Coronary artery (tissue), 2 donors: ENCODE measurements around the gene DPEP1.

ENCODE experiments used
- DNase-seq: peaks from one replicate; pipeline ENCODE4 v3.0.0-alpha.2; 2017; ENCODE audit warnings: low spot score
- H3K27ac ChIP-seq, 2 donors: fragments of 200-600 bp; sonication (generic); one replicate each; pipeline ENCODE4 v1.5.1; 2016 to 2019
- H3K4me3 ChIP-seq: fragments of 200-600 bp; sonication (generic); 2 replicates; pipeline ENCODE4 v1.5.1; 2016; ENCODE audit warnings: mild to moderate bottlenecking, moderate library complexity
- CTCF ChIP-seq: fragments of 200-600 bp; sonication (generic); IDR thresholded peaks from one replicate; pipeline ENCODE4 v1.5.1; 2019; ENCODE audit warnings: antibody characterized with exemption

DPEP1 gene

DNA sequence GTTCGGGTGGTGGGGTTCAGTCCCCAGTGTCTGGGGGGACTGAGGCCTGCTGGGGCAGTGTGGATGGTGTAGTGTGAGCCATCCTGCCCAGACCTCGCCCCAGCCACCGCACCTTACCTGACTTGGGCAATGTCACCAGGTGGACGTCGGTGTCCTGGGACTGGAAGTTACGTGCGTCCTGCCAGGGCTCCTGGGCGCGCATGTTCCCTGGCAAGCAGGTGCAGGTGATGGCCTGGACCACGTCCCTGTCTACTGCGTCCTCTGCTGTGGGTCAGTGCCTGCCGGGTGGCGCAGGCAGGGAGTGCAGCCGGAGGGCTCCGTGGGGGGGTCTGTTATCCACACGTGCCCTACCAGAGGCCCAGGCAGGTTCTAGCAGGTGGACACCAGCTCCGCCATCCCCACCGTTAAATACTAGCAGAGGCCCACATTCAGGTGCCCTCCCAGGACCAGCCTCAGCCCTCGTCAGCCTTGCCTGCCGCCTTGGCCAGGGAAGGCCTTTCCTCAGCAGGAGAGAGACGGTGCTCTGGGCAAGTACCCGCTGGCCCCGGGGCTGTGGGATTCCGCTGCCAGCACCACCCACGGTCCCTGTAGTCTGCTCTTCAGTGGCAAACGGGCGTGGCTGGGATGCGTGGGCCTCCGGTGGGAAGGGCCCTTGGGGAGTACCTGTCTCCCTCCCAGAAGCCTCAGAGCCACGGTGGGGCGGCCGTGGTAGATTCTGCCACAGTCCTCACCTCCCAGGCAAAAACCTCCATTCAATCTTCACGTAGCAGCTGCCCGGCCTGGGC, 8.1 kb upstream of the DPEP1 start:
- no peak overlapping the region for H3K27ac ChIP-seq
- TF ChIP-seq CTCF = no peak
- DNase-seq = no peak
- no peak overlapping the region for H3K4me3 ChIP-seq

DNA sequence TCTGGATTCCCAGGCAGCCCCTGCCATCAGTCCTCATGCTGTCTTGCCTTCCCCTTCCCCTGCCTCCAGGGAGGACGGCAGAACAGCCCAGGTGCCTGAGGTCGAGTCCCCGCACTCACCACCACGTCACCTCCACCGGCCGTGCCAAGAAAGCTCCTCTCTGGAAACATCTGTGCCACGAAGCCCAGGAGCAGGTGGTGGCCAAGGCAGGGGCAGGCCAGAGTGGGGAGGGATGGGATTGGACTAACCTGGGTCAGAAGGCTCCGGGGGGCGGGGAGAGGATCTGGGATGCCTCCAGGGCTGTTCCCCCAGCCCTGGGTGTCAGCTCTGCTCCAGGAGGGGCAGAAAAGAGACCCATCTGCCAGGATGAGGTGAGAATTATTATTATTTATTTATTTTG, 7.4 kb upstream of the DPEP1 start:
- Histone ChIP-seq H3K4me3 (no peak overlapping the region), H3K27ac (no peak overlapping the region)
- DNase-seq = no peak
- no peak for TF ChIP-seq CTCF

- TF ChIP-seq CTCF = no peak
- Histone ChIP-seq H3K4me3 (no peak overlapping the region), H3K27ac (no peak overlapping the region)
- DNase-seq = no peak
Measured at GRCh38 chr16:89607453-89607852, 6.0 kb upstream of the DPEP1 start.

GRCh38 chr16:89607937-89608740, 5.3 kb upstream of the DPEP1 start:
- H3K4me3 ChIP-seq = no peak overlapping the region
- no peak for DNase-seq
- no peak for TF ChIP-seq CTCF
- no peak overlapping the region for H3K27ac ChIP-seq

- DNase-seq = no peak
- TF ChIP-seq CTCF = no peak
- H3K27ac ChIP-seq = no peak overlapping the region
- no peak overlapping the region for H3K4me3 ChIP-seq
Measured at GRCh38 chr16:89610108-89610453, 3.4 kb upstream of the DPEP1 start.

DNA sequence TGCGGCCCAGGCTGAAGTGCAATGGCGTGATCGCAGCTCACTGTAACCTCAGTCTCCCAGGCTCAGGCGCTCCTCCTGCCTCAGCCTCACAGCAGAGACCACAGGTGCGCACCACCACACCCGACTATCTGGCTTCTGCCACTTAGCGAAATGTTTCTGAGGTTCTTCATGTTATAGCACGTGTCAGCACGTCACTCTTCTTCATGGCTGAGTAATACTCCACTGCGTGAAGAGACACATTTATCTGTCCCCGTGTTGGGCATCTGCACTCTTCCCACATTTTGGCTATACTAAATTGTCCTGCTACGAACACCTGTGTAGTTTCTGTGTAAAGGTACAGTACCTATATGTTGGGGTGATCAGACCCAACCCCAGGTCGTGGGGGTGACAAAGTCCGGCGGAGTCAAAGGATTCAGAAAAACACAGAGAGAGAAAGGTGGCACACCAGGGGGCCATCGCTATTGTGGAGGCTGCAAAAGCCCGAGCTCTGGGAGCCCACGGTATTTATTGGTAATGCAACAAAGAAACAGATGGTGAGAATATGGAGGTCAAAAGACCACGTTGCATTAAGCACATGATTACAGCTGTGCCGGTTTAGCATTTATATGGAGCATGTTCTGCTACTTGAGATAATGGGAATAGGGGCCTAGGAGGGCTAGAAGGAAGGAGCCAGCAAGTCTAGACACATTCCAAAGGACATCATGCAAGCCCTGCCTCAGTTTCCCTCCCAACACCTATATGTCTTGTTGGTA, 851 bp upstream of the DPEP1 start:
- no peak for DNase-seq
- no peak overlapping the region for H3K27ac ChIP-seq
- TF ChIP-seq CTCF = no peak
- H3K4me3 ChIP-seq = no peak overlapping the region
